Hepatocyte (in vitro differentiated cells): ENCODE results near the gene C1R. TPM values are rescaled to one million over a fixed set of nuclear protein-coding genes. Genes with fewer than 3 reads are reported as not detected.

Experiments used
- DNase-seq: peaks from one replicate; pipeline ENCODE4 v3.0.0-alpha.2; 2016; ENCODE audit warnings: low spot score
- H2AFZ ChIP-seq: fragments of 200-600 bp; sonication (generic); 2 replicates; pipeline ENCODE4 v1.6.0; 2016; ENCODE audit warnings: antibody characterized with exemption, mild to moderate bottlenecking
- H3K27ac ChIP-seq: fragments of 200-600 bp; sonication (generic); 2 replicates; pipeline ENCODE4 v1.5.1; 2016; ENCODE audit warnings: mild to moderate bottlenecking
- H3K27me3 ChIP-seq: fragments of 200-600 bp; sonication (generic); 2 replicates; pipeline ENCODE4 v1.6.1; 2016
- H3K36me3 ChIP-seq: fragments of 200-600 bp; sonication (generic); replicated peaks from 2 replicates; pipeline ENCODE4 v1.5.1; 2016; ENCODE audit warnings: low read depth; ENCODE audit not compliant: insufficient read depth
- H3K4me1 ChIP-seq: fragments of 200-600 bp; sonication (generic); 2 replicates; pipeline ENCODE4 v1.5.1; 2016; ENCODE audit warnings: mild to moderate bottlenecking, moderate library complexity; ENCODE audit not compliant: insufficient read depth
- H3K4me2 ChIP-seq: fragments of 200-600 bp; sonication (generic); 2 replicates; pipeline ENCODE4 v1.6.0; 2016
- H3K4me3 ChIP-seq: fragments of 200-600 bp; sonication (generic); 2 replicates; pipeline ENCODE4 v1.5.1; 2016; ENCODE audit warnings: mild to moderate bottlenecking
- H3K79me2 ChIP-seq: fragments of 200-600 bp; sonication (generic); 2 replicates; pipeline ENCODE4 v1.6.0; 2017; ENCODE audit warnings: mild to moderate bottlenecking
- H3K9me2 ChIP-seq: fragments of 200-600 bp; sonication (generic); replicated peaks from 2 replicates; pipeline ENCODE4 v1.6.0; 2017; ENCODE audit warnings: mild to moderate bottlenecking; ENCODE audit not compliant: insufficient read depth
- H3K9me3 ChIP-seq: fragments of 200-600 bp; sonication (generic); 2 replicates; pipeline ENCODE4 v1.5.1; 2016; ENCODE audit warnings: low read depth, mild to moderate bottlenecking
- H4K20me1 ChIP-seq: fragments of 200-600 bp; sonication (generic); 2 replicates; pipeline ENCODE4 v1.6.0; 2016; ENCODE audit warnings: mild to moderate bottlenecking; ENCODE audit not compliant: insufficient read depth, poor library complexity, severe bottlenecking
- CTCF ChIP-seq: fragments of 200-600 bp; sonication (generic); IDR thresholded peaks from 2 replicates; pipeline ENCODE4 v1.5.1; 2016; ENCODE audit warnings: antibody characterized with exemption, mild to moderate bottlenecking; ENCODE audit not compliant: poor library complexity
- EZH2 ChIP-seq: fragments of 200-600 bp; sonication (generic); IDR thresholded peaks from 2 replicates; pipeline ENCODE4 v1.6.1; 2016; ENCODE audit warnings: antibody characterized with exemption, mild to moderate bottlenecking, borderline replicate concordance
- EZH2phosphoT487 ChIP-seq: fragments of 200-600 bp; sonication (generic); IDR thresholded peaks from one replicate; pipeline ENCODE4 v1.6.1; 2018; ENCODE audit warnings: antibody characterized with exemption, mild to moderate bottlenecking, low read depth, moderate library complexity; ENCODE audit not compliant: unreplicated experiment, severe bottlenecking
- WGBS: methylation state at CpG from one replicate; pipeline ENCODE4 v1.1.6; 2016; ENCODE audit warnings: low lambda C conversion rate; ENCODE audit errors: missing lambda C conversion rate; 5-methylcytosine and 5-hydroxymethylcytosine counted together
- polyA plus RNA-seq: library from polyadenylated mRNA; unstranded; fragments of >200 nt; fragmentation: Nextera tagmentation; extraction: Ambion mirVana; gene quantifications from 2 replicates; pipeline ENCODE4 v1.2.1, GENCODE V29; 2016
- small RNA-seq: library from RNA; depleted of rRNA; stranded (forward); fragments of <200 nt; gene quantifications from one replicate; pipeline ENCODE3, GENCODE V24; 2014
- total RNA-seq: library from RNA; depleted of rRNA; stranded (reverse); fragments of >200 nt; gene quantifications from 2 replicates; pipeline ENCODE4 v1.2.3, GENCODE V29; 2014

C1R gene
- total and polyA plus RNA-seq, 2 experiments from 2014 or later = 80.1 to 89.6 TPM

- WGBS = 85% methylated on average over 6 of the region's 6 CpGs
- no peaks in the 10 kb centered on the region for H3K9me3 ChIP-seq
Observed at GRCh38 chr12:7031306-7031705, 60.9 kb downstream of the C1R start.

More at GRCh38 chr12:7031306-7031705, 60.9 kb downstream of the C1R start:
- H3K27me3 ChIP-seq = no peaks in the 10 kb centered on the region
- TF ChIP-seq EZH2phosphoT487 = no peak
- no peak for TF ChIP-seq CTCF
- TF ChIP-seq EZH2 = no peak
- no peaks in the 10 kb centered on the region for H3K9me2 ChIP-seq
- no peak overlapping the region for H3K4me3 ChIP-seq
- H3K27ac ChIP-seq = no peak overlapping the region
- H4K20me1 ChIP-seq = no peaks in the 10 kb centered on the region
- no peak overlapping the region for H3K4me2 ChIP-seq
- no peaks in the 10 kb centered on the region for H3K79me2 ChIP-seq
- no peaks in the 10 kb centered on the region for H3K36me3 ChIP-seq
- H2AFZ ChIP-seq = no peak overlapping the region
- DNase-seq = no peak
- H3K4me1 ChIP-seq = no peaks in the 10 kb centered on the region

Small RNAs within 50 kb of the gene (small RNA-seq; reads per million reads assigned to genes)
- gene AC006512.1 (not detected), gene RNU6-485P (not detected)

Other genes starting within 250 kb of the C1R start
- 7.5 and 8.5 TPM in 2 replicates for gene CDCA3, start 241.2 kb downstream of the C1R start, total RNA-seq
- 18.2 and 20.6 TPM in 2 replicates for gene CDCA3, start 241.2 kb downstream of the C1R start, polyA plus RNA-seq
- gene USP5, start 240.3 kb downstream of the C1R start, total RNA-seq = 60.5 and 61.6 TPM in 2 replicates
- 73.7 and 78.9 TPM in 2 replicates for gene USP5, start 240.3 kb downstream of the C1R start, polyA plus RNA-seq
- gene TPI1, start 224.9 kb downstream of the C1R start, total RNA-seq = 571 and 614 TPM in 2 replicates
- gene TPI1, start 224.9 kb downstream of the C1R start, polyA plus RNA-seq = 891 and 918 TPM in 2 replicates
- 10.8 and 14.1 TPM in 2 replicates for gene SPSB2, start 219.1 kb downstream of the C1R start, total RNA-seq
- 11.0 and 13.8 TPM in 2 replicates for gene SPSB2, start 219.1 kb downstream of the C1R start, polyA plus RNA-seq
- gene LRRC23, start 187.6 kb downstream of the C1R start, total RNA-seq = 8.2 and 9.3 TPM in 2 replicates
- gene LRRC23, start 187.6 kb downstream of the C1R start, polyA plus RNA-seq = 9.9 and 12.9 TPM in 2 replicates
- gene ENO2, start 177.9 kb downstream of the C1R start, total RNA-seq = 11.1 and 11.8 TPM in 2 replicates
- gene ENO2, start 177.9 kb downstream of the C1R start, polyA plus RNA-seq = 14.2 and 18.8 TPM in 2 replicates
- gene ATN1, start 164.5 kb downstream of the C1R start, total RNA-seq = 11.1 and 15.8 TPM in 2 replicates
- gene ATN1, start 164.5 kb downstream of the C1R start, polyA plus RNA-seq = 32.7 and 43.7 TPM in 2 replicates
- not detected in 2 replicates for gene RNU7-1, start 148.6 kb downstream of the C1R start, total RNA-seq
- gene RNU7-1, start 148.6 kb downstream of the C1R start, polyA plus RNA-seq = not detected in 2 replicates
- 219 and 289 TPM in 2 replicates for gene C12orf57, start 148.4 kb downstream of the C1R start, total RNA-seq
- 217 and 219 TPM in 2 replicates for gene C12orf57, start 148.4 kb downstream of the C1R start, polyA plus RNA-seq
- gene PTPN6, start 141.1 kb downstream of the C1R start, total RNA-seq = 14.5 and 17.2 TPM in 2 replicates
- 20.8 and 25.4 TPM in 2 replicates for gene PTPN6, start 141.1 kb downstream of the C1R start, polyA plus RNA-seq
- gene PHB2, start 121.8 kb downstream of the C1R start, total RNA-seq = 186 and 197 TPM in 2 replicates
- 142 and 143 TPM in 2 replicates for gene PHB2, start 121.8 kb downstream of the C1R start, polyA plus RNA-seq
- 24.3 and 26.8 TPM in 2 replicates for gene EMG1, start 121.5 kb downstream of the C1R start, total RNA-seq
- gene EMG1, start 121.5 kb downstream of the C1R start, polyA plus RNA-seq = 50.3 and 51.8 TPM in 2 replicates
- 76.9 and 78.6 TPM in 2 replicates for gene LPCAT3, start 74.0 kb downstream of the C1R start, total RNA-seq
- gene LPCAT3, start 74.0 kb downstream of the C1R start, polyA plus RNA-seq = 118 and 119 TPM in 2 replicates
- 114 and 120 TPM in 2 replicates for gene C1S, start 31.7 kb downstream of the C1R start, total RNA-seq
- gene C1S, start 31.7 kb downstream of the C1R start, polyA plus RNA-seq = 130 and 143 TPM in 2 replicates
- gene C1RL, start 16.8 kb upstream of the C1R start, total RNA-seq = 60.0 and 64.5 TPM in 2 replicates
- gene C1RL, start 16.8 kb upstream of the C1R start, polyA plus RNA-seq = 26.4 and 35.5 TPM in 2 replicates
- 11.1 and 16.2 TPM in 2 replicates for gene RBP5, start 36.4 kb upstream of the C1R start, total RNA-seq
- gene RBP5, start 36.4 kb upstream of the C1R start, polyA plus RNA-seq = 23.0 and 30.0 TPM in 2 replicates
- 38.0 and 57.0 TPM in 2 replicates for gene CLSTN3, start 37.9 kb upstream of the C1R start, total RNA-seq
- 37.8 and 39.5 TPM in 2 replicates for gene CLSTN3, start 37.9 kb upstream of the C1R start, polyA plus RNA-seq
- 28.3 and 32.6 TPM in 2 replicates for gene PEX5, start 97.2 kb upstream of the C1R start, total RNA-seq
- gene PEX5, start 97.2 kb upstream of the C1R start, polyA plus RNA-seq = 15.0 and 17.3 TPM in 2 replicates
- not detected in 2 replicates for gene ACSM4, start 211.6 kb upstream of the C1R start, total RNA-seq
- gene ACSM4, start 211.6 kb upstream of the C1R start, polyA plus RNA-seq = not detected in 2 replicates